HepG2 (cell line): Measurements from ENCODE around the gene ISOC2. TPM values are rescaled to one million over a fixed set of nuclear protein-coding genes. Genes with fewer than 3 reads are reported as not detected.

Experiments
- ATAC-seq: fragments of 200-7000 bp; cut with Tn5 transposase; 3 replicates; pipeline ENCODE4 v1.9.1; 2020; ENCODE audit warnings: mild to moderate bottlenecking, moderate library complexity
- BruUV-seq: library from RNA; stranded (reverse); fragments of 400-500 nt; replicated peaks from 2 replicates; lab custom pipeline; 2021; lab: Mats Ljungman, UMichigan
- CTCF ChIA-PET: fragments of 300-600 bp; formaldehyde crosslinking; extraction: SDS; loops from one replicate; lab custom pipeline; 2021; ENCODE audit warnings: low total read pairs, inconsistent platforms, low intra/inter-chr PET ratio; lab: Yijun Ruan, JAX
- POLR2A ChIA-PET: fragments of 350-600 bp; sonication (Branson Sonifier 250); formaldehyde crosslinking; loops from one replicate; lab custom pipeline; 2020; ENCODE audit warnings: antibody characterized with exemption, inconsistent platforms; lab: Yijun Ruan, JAX
- DNase-seq: peaks from one replicate; pipeline ENCODE4 v3.0.0-alpha.2; 2015; ENCODE audit warnings: low spot score
- FAIRE-seq: peaks from 3 replicates; lab custom pipeline; 2011; peaks lifted over from hg19 to GRCh38; lab: Jason Lieb, UNC
- H2AFZ ChIP-seq: one replicate; pipeline ENCODE4 v1.6.1; 2011; ENCODE audit warnings: low read length, inconsistent platforms
- H3K27ac ChIP-seq: fragments of 300-600 bp; 3 replicates; pipeline ENCODE4 v1.8.0; 2011; ENCODE audit warnings: mixed run types, mild to moderate bottlenecking, mixed read lengths, low read length, inconsistent platforms; ENCODE audit not compliant: insufficient read depth; ENCODE audit errors: extremely low read length
- H3K27me3 ChIP-seq, 2 experiments: fragments of 200-600 bp in 1 of 2; 2 replicates in 1 of 2; 3 replicates in 1 of 2; pipeline versions ENCODE4 v1.6.0 to v1.8.0; 2011; ENCODE audit warnings: low read length in 2 of 2, mild to moderate bottlenecking in 2 of 2, moderate library complexity in 2 of 2, inconsistent platforms in 1 of 2; ENCODE audit not compliant: insufficient read depth in 2 of 2, control insufficient read depth in 1 of 2
- H3K36me3 ChIP-seq, 2 experiments: fragments of 200-600 bp in 1 of 2; replicated peaks in 1 of 2; 2 replicates in 1 of 2; 3 replicates in 1 of 2; pipeline versions ENCODE4 v1.5.1 to v1.8.0; 2011; ENCODE audit warnings: low read length in 2 of 2, inconsistent platforms in 1 of 2; ENCODE audit not compliant: insufficient read depth in 2 of 2, control insufficient read depth in 1 of 2
- H3K4me1 ChIP-seq: 2 replicates; pipeline ENCODE4 v1.5.1; 2012; ENCODE audit warnings: low read length, inconsistent platforms; ENCODE audit not compliant: insufficient read depth
- H3K4me2 ChIP-seq: 2 replicates; pipeline ENCODE4 v1.6.0; 2011; ENCODE audit warnings: low read depth, low read length, inconsistent platforms
- H3K4me3 ChIP-seq, 3 experiments: fragments of 200-600 bp in 1 of 3; sonication (generic), shearing (Covaris generic) in 1 of 3; replicated peaks in 1 of 3; 2 replicates each; pipeline ENCODE4 v1.5.1; 2011 to 2016; ENCODE audit warnings: low read length in 3 of 3, inconsistent platforms in 2 of 3, low read depth in 2 of 3, mild to moderate bottlenecking in 2 of 3, control low read depth in 1 of 3, mixed read lengths in 1 of 3; ENCODE audit not compliant: insufficient read depth in 1 of 3
- H3K79me2 ChIP-seq: one replicate; pipeline ENCODE4 v1.6.1; 2011; ENCODE audit warnings: low read length, inconsistent platforms; ENCODE audit not compliant: insufficient read depth
- H3K9ac ChIP-seq: 2 replicates; pipeline ENCODE4 v1.6.0; 2011; ENCODE audit warnings: mild to moderate bottlenecking, low read depth, low read length, inconsistent platforms; ENCODE audit not compliant: insufficient read depth
- H3K9me3 ChIP-seq: 2 replicates; pipeline ENCODE4 v1.5.1; 2012; ENCODE audit warnings: mild to moderate bottlenecking, low read length
- H4K20me1 ChIP-seq: 2 replicates; pipeline ENCODE4 v1.6.0; 2011; ENCODE audit warnings: inconsistent platforms, mild to moderate bottlenecking, low read length, moderate library complexity; ENCODE audit not compliant: insufficient read depth
- KLF9 ChIP-seq: IDR thresholded peaks from 2 replicates; pipeline ENCODE4 v1.6.1; 2016; ENCODE audit warnings: low read depth
- MAFF ChIP-seq: IDR thresholded peaks from 2 replicates; pipeline ENCODE4 v1.6.1; 2011; ENCODE audit warnings: low read depth, low read length, improper control_type of control experiment
- MYC ChIP-seq: sonication (generic); formaldehyde crosslinking; IDR thresholded peaks from 2 replicates; pipeline ENCODE4 v1.9.0; 2021; ENCODE audit warnings: missing genetic modification reagents, borderline replicate concordance
- NCOA5 ChIP-seq: sonication (generic); formaldehyde crosslinking; IDR thresholded peaks from 2 replicates; pipeline ENCODE4 v1.4.0; 2020; ENCODE audit warnings: missing genetic modification reagents
- NKX3-1 ChIP-seq: sonication (generic); formaldehyde crosslinking; IDR thresholded peaks from 2 replicates; pipeline ENCODE4 v1.5.0; 2020; ENCODE audit warnings: missing genetic modification reagents
- SAFB2 ChIP-seq: sonication (generic); formaldehyde crosslinking; IDR thresholded peaks from 2 replicates; pipeline ENCODE4 v1.5.1; 2020; ENCODE audit warnings: missing genetic modification reagents, low read depth, mild to moderate bottlenecking, borderline replicate concordance
- SNAI1 ChIP-seq: sonication (generic); formaldehyde crosslinking; IDR thresholded peaks from 2 replicates; pipeline ENCODE4 v1.5.0; 2020; ENCODE audit warnings: mild to moderate bottlenecking, missing genetic modification reagents, borderline replicate concordance
- SNAPC4 ChIP-seq: sonication (generic); formaldehyde crosslinking; IDR thresholded peaks from 2 replicates; pipeline ENCODE4 v1.4.0; 2020; ENCODE audit warnings: mild to moderate bottlenecking, missing genetic modification reagents
- ZNF292 ChIP-seq: sonication (generic); formaldehyde crosslinking; IDR thresholded peaks from 2 replicates; pipeline ENCODE4 v1.8.1; 2022; ENCODE audit warnings: mild to moderate bottlenecking, low read depth, missing genetic modification reagents, borderline replicate concordance
- ZNF496 ChIP-seq: sonication (generic); formaldehyde crosslinking; IDR thresholded peaks from 2 replicates; pipeline ENCODE4 v1.8.1; 2023; ENCODE audit warnings: mild to moderate bottlenecking, moderate library complexity, missing genetic modification reagents; ENCODE audit not compliant: insufficient replicate concordance
- ZNF564 ChIP-seq: sonication (generic); formaldehyde crosslinking; IDR thresholded peaks from 2 replicates; pipeline ENCODE4 v1.8.1; 2023; ENCODE audit warnings: mild to moderate bottlenecking, missing genetic modification reagents
- WGBS: methylation state at CpG from one replicate; pipeline ENCODE4 v1.1.6; 2017; ENCODE audit warnings: low lambda C conversion rate; 5-methylcytosine and 5-hydroxymethylcytosine counted together
- in situ Hi-C: cut with HindIII; loops from 2 replicates; pipeline ENCODE4 v1.10.0; 2017; ENCODE audit warnings: low pct_unique_long_range_greater_than_20kb; ENCODE audit not compliant: extremely low pct_ligation_motif_present
- intact Hi-C: fragments of 100-400 bp; cut with micrococcal nuclease; formaldehyde crosslinking; loops from one replicate; pipeline ENCODE4 v1.10.0; 2022; ENCODE audit not compliant: unreplicated experiment
- polyA plus RNA-seq, 8 experiments: library from polyadenylated mRNA; depleted of rRNA in 3 of 8; stranded (reverse) in 7 of 8; unstranded in 1 of 8; fragments of >200 nt; fragmentation: Illumina TruSeq in 4 of 8; extraction: Trizol in 4 of 8; gene quantifications; 2 replicates each; pipeline versions ENCODE4 v1.2.1 to v1.2.3, GENCODE V29; 2011 to 2016; ENCODE audit warnings: low read depth in 4 of 8, missing spikeins in 1 of 8, mixed read lengths in 1 of 8; ENCODE audit not compliant: insufficient read depth in 1 of 8
- total RNA-seq, 5 experiments: library from RNA; depleted of rRNA; stranded (reverse); fragments of >200 nt; fragmentation: Illumina TruSeq; extraction: Trizol; gene quantifications; 2 replicates each; pipeline ENCODE4 v1.2.3, GENCODE V29; 2016; ENCODE audit warnings: low read depth in 1 of 5
- TF ChIP-seq, protein P1 (sequence below): sonication (generic); formaldehyde crosslinking; IDR thresholded peaks from 2 replicates; pipeline ENCODE4 v1.4.0; 2020; ENCODE audit warnings: missing genetic modification reagents

ISOC2 gene
- total and polyA plus RNA-seq, 2 of the 13 experiments (the other 11 are each of a cell fraction or from before 2014, with no cell fraction given) = 76.8 to 105 TPM

- TF ChIP-seq KLF9 (CRISPR knock-in tag) = no peak
- TF ChIP-seq ZNF292 (CRISPR knock-in tag) = no peak
- TF ChIP-seq NKX3-1 (CRISPR knock-in tag) = no peak
- no peak for TF ChIP-seq MYC
- no peak for TF ChIP-seq NCOA5 (CRISPR knock-in tag)
- TF ChIP-seq SNAI1 (CRISPR knock-in tag) = no peak
- no peak for TF ChIP-seq ZNF564 (CRISPR knock-in tag)
- TF ChIP-seq, protein P1, sequence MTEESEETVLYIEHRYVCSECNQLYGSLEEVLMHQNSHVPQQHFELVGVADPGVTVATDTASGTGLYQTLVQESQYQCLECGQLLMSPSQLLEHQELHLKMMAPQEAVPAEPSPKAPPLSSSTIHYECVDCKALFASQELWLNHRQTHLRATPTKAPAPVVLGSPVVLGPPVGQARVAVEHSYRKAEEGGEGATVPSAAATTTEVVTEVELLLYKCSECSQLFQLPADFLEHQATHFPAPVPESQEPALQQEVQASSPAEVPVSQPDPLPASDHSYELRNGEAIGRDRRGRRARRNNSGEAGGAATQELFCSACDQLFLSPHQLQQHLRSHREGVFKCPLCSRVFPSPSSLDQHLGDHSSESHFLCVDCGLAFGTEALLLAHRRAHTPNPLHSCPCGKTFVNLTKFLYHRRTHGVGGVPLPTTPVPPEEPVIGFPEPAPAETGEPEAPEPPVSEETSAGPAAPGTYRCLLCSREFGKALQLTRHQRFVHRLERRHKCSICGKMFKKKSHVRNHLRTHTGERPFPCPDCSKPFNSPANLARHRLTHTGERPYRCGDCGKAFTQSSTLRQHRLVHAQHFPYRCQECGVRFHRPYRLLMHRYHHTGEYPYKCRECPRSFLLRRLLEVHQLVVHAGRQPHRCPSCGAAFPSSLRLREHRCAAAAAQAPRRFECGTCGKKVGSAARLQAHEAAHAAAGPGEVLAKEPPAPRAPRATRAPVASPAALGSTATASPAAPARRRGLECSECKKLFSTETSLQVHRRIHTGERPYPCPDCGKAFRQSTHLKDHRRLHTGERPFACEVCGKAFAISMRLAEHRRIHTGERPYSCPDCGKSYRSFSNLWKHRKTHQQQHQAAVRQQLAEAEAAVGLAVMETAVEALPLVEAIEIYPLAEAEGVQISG = no peak
- TF ChIP-seq SAFB2 (CRISPR knock-in tag) = no peak
- TF ChIP-seq ZNF496 (CRISPR knock-in tag) = no peak
- TF ChIP-seq MAFF = no peak
- TF ChIP-seq SNAPC4 (CRISPR knock-in tag) = no peak
- TF ChIP-seq, all 625 proteins: peak for 0
- WGBS = 8% methylated on average over 4 of the region's 21 CpGs
- ATAC-seq (no peak), FAIRE-seq (no peak), DNase-seq (no peak)
- Histone ChIP-seq H4K20me1 (no peaks in the 10 kb centered on the region), H2AFZ (no peak overlapping the region), H3K27me3 (peaks cover 16 to 52% of the 10 kb centered on the region in 2 experiments), H3K27ac (no peak overlapping the region), H3K4me3 (no peak overlapping the region), H3K9me3 (no peaks in the 10 kb centered on the region), H3K36me3 (no peaks in the 10 kb centered on the region), H3K79me2 (no peaks in the 10 kb centered on the region), H3K9ac (no peak overlapping the region), H3K4me2 (no peak overlapping the region), H3K4me1 (peaks cover 33% of the 10 kb centered on the region)
- intact Hi-C loops = no loop called here
- in situ Hi-C loops = no loop called here
- POLR2A ChIA-PET = no interaction called here
- CTCF ChIA-PET = no interaction called here
- BruUV-seq = no TSS peak
Measured at GRCh38 chr19:55489711-55490477, 28.5 kb upstream of the ISOC2 start.
